Measurements from ENCODE around the gene FOXL1.

Gene FOXL1

DNA sequence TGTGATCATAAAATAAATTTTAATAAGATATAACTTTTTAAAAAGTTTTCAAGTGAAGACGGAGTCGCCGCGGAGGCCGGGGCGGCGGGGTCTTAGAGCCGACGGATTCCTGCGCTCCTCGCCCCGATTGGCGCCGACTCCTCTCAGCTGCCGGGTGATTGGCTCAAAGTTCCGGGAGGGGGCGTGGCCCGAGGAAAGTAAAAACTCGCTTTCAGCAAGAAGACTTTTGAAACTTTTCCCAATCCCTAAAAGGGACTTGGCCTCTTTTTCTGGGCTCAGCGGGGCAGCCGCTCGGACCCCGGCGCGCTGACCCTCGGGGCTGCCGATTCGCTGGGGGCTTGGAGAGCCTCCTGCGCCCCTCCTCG, 11.8 kb upstream of the FOXL1 start, which contains the start of gene FOXC2:
TSS of gene FOXC2 (plus strand) at position 229 of the 365 bp plus-strand sequence. CDS start 507 bp downstream, outside the sequence.
- no peak for DNase-seq (ENCODE audit: low read depth in 1 of 2, low spot score in 1 of 2)
- Histone ChIP-seq H3K27me3 (ENCODE audit: insufficient read depth, poor library complexity, severe bottlenecking) (peaks cover 12% of the 10 kb centered on the region), H3K4me3 (replicated peaks; ENCODE audit: insufficient read depth, low read length) (no peak within 1 kb of the TSS), H3K27ac (replicated peaks) (no peak within 1 kb of the TSS)
- TF ChIP-seq, protein P1, sequence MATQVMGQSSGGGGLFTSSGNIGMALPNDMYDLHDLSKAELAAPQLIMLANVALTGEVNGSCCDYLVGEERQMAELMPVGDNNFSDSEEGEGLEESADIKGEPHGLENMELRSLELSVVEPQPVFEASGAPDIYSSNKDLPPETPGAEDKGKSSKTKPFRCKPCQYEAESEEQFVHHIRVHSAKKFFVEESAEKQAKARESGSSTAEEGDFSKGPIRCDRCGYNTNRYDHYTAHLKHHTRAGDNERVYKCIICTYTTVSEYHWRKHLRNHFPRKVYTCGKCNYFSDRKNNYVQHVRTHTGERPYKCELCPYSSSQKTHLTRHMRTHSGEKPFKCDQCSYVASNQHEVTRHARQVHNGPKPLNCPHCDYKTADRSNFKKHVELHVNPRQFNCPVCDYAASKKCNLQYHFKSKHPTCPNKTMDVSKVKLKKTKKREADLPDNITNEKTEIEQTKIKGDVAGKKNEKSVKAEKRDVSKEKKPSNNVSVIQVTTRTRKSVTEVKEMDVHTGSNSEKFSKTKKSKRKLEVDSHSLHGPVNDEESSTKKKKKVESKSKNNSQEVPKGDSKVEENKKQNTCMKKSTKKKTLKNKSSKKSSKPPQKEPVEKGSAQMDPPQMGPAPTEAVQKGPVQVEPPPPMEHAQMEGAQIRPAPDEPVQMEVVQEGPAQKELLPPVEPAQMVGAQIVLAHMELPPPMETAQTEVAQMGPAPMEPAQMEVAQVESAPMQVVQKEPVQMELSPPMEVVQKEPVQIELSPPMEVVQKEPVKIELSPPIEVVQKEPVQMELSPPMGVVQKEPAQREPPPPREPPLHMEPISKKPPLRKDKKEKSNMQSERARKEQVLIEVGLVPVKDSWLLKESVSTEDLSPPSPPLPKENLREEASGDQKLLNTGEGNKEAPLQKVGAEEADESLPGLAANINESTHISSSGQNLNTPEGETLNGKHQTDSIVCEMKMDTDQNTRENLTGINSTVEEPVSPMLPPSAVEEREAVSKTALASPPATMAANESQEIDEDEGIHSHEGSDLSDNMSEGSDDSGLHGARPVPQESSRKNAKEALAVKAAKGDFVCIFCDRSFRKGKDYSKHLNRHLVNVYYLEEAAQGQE (IDR thresholded peaks at IDR 0.05; ENCODE audit: insufficient replicate concordance, low read depth): no peak
- TF ChIP-seq SPI1 (IDR thresholded peaks at IDR 0.05; ENCODE audit: borderline replicate concordance, low read depth): no peak
- TF ChIP-seq POLR2AphosphoS5 (IDR thresholded peaks at IDR 0.05; ENCODE audit: low read depth): no peak
- TF ChIP-seq GABPA (IDR thresholded peaks at IDR 0.05; ENCODE audit: low read depth): no peak
- TF ChIP-seq, protein P2, sequence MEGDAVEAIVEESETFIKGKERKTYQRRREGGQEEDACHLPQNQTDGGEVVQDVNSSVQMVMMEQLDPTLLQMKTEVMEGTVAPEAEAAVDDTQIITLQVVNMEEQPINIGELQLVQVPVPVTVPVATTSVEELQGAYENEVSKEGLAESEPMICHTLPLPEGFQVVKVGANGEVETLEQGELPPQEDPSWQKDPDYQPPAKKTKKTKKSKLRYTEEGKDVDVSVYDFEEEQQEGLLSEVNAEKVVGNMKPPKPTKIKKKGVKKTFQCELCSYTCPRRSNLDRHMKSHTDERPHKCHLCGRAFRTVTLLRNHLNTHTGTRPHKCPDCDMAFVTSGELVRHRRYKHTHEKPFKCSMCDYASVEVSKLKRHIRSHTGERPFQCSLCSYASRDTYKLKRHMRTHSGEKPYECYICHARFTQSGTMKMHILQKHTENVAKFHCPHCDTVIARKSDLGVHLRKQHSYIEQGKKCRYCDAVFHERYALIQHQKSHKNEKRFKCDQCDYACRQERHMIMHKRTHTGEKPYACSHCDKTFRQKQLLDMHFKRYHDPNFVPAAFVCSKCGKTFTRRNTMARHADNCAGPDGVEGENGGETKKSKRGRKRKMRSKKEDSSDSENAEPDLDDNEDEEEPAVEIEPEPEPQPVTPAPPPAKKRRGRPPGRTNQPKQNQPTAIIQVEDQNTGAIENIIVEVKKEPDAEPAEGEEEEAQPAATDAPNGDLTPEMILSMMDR (IDR thresholded peaks at IDR 0.05; ENCODE audit: insufficient read depth, low read length): no peak

DNA sequence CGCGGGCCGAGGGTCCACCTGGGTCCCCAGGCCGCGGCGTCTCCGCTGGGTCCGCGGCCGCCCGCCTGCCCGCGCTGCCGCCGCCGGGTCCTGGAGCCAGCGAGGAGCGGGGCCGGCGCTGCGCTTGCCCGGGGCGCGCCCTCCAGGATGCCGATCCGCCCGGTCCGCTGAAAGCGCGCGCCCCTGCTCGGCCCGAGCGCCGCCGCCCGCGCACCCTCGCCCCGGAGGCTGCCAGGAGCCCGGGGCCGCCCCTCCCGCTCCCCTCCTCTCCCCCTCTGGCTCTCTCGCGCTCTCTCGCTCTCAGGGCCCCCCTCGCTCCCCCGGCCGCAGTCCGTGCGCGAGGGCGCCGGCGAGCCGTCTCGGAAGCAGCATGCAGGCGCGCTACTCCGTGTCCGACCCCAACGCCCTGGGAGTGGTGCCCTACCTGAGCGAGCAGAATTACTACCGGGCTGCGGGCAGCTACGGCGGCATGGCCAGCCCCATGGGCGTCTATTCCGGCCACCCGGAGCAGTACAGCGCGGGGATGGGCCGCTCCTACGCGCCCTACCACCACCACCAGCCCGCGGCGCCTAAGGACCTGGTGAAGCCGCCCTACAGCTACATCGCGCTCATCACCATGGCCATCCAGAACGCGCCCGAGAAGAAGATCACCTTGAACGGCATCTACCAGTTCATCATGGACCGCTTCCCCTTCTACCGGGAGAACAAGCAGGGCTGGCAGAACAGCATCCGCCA, 11.2 kb upstream of the FOXL1 start:
- Histone ChIP-seq H3K27me3 (ENCODE audit: insufficient read depth, poor library complexity, severe bottlenecking) (peaks cover 12% of the 10 kb centered on the region), H3K4me3 (replicated peaks; ENCODE audit: insufficient read depth, low read length) (no peak overlapping the region), H3K27ac (replicated peaks) (no peak overlapping the region)
- TF ChIP-seq, protein P1 (IDR thresholded peaks at IDR 0.05; ENCODE audit: insufficient replicate concordance, low read depth): no peak
- TF ChIP-seq, protein P2 (IDR thresholded peaks at IDR 0.05; ENCODE audit: insufficient read depth, low read length): no peak
- TF ChIP-seq POLR2AphosphoS5 (IDR thresholded peaks at IDR 0.05; ENCODE audit: low read depth) (no peak), GABPA (IDR thresholded peaks at IDR 0.05; ENCODE audit: low read depth) (no peak), SPI1 (IDR thresholded peaks at IDR 0.05; ENCODE audit: borderline replicate concordance, low read depth) (no peak)
- no peak for DNase-seq (ENCODE audit: low read depth in 1 of 2, low spot score in 1 of 2)

DNA sequence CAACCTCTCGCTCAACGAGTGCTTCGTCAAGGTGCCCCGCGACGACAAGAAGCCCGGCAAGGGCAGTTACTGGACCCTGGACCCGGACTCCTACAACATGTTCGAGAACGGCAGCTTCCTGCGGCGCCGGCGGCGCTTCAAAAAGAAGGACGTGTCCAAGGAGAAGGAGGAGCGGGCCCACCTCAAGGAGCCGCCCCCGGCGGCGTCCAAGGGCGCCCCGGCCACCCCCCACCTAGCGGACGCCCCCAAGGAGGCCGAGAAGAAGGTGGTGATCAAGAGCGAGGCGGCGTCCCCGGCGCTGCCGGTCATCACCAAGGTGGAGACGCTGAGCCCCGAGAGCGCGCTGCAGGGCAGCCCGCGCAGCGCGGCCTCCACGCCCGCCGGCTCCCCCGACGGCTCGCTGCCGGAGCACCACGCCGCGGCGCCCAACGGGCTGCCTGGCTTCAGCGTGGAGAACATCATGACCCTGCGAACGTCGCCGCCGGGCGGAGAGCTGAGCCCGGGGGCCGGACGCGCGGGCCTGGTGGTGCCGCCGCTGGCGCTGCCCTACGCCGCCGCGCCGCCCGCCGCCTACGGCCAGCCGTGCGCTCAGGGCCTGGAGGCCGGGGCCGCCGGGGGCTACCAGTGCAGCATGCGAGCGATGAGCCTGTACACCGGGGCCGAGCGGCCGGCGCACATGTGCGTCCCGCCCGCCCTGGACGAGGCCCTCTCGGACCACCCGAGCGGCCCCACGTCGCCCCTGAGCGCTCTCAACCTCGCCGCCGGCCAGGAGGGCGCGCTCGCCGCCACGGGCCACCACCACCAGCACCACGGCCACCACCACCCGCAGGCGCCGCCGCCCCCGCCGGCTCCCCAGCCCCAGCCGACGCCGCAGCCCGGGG, 10.4 kb upstream of the FOXL1 start:
- Histone ChIP-seq H3K27ac (replicated peaks) (no peak overlapping the region), H3K4me3 (replicated peaks; ENCODE audit: insufficient read depth, low read length) (no peak overlapping the region), H3K27me3 (ENCODE audit: insufficient read depth, poor library complexity, severe bottlenecking) (peaks cover 12% of the 10 kb centered on the region)
- TF ChIP-seq SPI1 (IDR thresholded peaks at IDR 0.05; ENCODE audit: borderline replicate concordance, low read depth): no peak
- TF ChIP-seq GABPA (IDR thresholded peaks at IDR 0.05; ENCODE audit: low read depth): no peak
- TF ChIP-seq POLR2AphosphoS5 (IDR thresholded peaks at IDR 0.05; ENCODE audit: low read depth): no peak
- TF ChIP-seq, protein P1 (IDR thresholded peaks at IDR 0.05; ENCODE audit: insufficient replicate concordance, low read depth): no peak
- TF ChIP-seq, protein P2 (IDR thresholded peaks at IDR 0.05; ENCODE audit: insufficient read depth, low read length): no peak
- no peak for DNase-seq (ENCODE audit: low read depth in 1 of 2, low spot score in 1 of 2)
